ENCODE data around the gene ACOT8.
"Not testable (repeated sequence)": the region's sequence is repeated elsewhere in the genome, so short reads cannot be mapped to it uniquely, and the experiment has no call there.

The ACOT8 gene

DNA sequence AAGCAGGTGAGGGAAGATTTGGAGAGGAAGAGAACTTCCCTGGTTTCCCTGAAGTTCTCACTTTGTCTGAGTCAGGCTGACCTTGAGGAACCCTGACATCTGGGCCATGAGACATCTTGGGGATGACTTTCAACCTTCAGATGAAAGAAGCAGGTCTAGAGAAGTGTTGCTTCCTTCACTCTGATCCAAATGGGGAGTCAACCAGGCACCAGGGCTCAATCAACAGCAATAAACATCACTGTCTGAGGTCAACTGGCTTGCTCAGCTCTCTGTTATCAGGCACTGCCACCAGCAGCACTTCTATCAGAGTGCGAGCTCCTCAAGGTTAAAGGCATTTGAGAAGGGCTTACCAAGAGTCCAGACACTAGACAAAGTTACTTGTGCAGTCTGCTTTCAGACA lies 6.3 kb downstream of the ACOT8 start:
- DNase-seq: no peak

DNA sequence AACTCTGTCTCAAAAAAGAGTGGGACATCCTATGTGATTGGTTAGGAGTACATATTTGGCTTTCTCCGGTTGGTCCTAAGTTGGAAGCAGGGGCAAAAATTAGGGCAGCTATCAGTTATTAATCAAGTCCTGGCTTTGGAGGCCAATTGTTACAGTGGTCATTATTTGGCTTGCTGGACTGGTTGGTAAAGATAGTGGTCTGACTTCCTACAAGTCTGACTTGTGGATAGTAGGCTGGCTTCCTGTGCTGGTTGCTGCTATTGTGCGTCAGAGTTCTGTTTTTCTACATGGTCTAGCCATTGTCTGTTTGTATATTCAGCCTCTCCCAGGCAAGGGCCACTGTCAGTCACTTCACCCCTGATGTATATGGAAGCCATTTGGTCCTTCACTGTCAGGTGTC lies 7.0 kb downstream of the ACOT8 start:
- DNase-seq: no peak

DNA sequence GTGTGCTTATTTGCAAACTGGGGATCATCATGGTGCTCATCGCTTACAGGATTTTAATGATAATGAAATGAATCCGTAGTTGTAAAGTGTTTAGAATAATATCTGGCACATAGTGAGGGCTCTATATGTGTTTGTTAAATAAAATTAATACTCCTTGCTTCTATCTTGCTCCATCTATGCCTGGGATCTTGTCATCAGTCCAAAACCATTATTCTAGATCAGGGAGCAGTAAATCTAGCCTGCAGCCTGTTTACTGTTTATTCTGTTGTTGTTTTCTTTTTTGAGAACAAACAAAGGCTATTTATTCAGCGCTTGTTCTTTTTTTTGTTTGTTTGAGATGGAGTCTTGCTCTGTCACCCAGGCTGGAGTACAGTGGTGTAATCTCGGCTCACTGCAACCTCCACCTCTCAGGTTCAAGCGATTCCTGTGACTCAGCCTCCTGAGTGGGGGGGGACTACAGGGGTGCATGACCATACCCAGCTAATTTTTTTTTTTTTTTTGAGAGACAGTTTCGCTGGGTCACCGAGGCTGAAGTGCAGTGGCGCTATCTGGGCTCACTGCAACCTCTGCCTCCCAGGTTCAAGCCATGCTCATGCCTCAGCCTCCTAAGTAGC lies 8.1 kb downstream of the ACOT8 start:
- no peak for DNase-seq

DNA sequence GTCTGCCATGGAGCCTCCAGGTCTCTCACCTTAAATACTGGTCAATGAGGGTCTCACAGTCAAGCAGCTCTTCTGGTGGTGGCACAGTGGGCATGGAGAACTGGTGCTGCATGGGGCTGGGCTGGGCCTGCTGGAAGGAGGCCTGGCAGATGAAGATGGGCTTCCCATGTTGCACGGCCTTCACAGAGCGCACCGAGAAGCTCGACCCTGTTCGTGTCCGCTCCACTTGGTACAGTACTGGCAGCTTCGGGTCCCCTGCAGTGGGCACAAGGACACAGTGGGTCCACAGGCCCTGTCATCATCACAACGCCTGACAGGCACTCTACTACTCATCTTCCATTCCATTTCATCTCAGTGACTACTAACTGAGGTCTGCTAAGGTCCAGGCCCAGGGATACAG lies 8.8 kb downstream of the ACOT8 start:
- no peak for DNase-seq

DNA sequence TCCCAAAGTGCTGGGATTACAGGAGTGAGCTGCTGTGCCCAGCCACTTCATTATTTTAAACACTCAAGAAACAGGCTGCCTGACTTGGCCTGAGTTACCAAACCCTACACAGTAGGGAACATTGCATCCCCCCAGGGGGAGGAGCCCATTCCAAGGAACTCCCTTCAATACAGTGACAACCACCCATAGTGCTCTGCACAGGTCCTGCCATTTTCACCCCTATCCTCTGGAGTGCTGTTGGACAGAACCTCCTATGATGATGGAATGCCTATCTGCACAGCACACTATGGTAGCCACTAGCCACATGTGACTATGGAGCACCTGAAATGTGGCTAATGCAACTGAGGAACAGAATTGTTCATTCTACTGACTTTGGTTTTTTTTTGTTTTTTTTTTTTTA lies 11.7 kb downstream of the ACOT8 start:
- no peak for DNase-seq

DNA sequence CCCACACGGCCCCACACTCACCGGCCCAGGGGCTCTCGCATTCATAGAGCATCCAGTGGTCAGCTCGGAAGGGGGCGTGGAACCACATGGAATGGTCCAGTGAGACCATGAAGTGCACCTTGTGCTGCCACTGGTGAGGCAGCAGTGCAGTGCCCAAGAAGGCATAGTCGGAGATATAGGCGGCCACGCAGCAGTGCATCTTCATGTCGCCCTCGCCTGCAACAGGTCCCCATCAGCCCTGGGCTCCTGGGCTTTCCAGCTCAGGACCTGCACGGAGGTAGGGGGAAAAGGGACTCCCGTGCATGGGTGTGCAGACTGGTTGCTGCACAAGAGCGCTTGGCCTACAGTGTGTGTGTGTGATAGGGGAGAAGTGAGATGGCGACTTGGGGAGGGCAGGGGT lies 13.7 kb downstream of the ACOT8 start:
- DNase-seq: no peak

DNA sequence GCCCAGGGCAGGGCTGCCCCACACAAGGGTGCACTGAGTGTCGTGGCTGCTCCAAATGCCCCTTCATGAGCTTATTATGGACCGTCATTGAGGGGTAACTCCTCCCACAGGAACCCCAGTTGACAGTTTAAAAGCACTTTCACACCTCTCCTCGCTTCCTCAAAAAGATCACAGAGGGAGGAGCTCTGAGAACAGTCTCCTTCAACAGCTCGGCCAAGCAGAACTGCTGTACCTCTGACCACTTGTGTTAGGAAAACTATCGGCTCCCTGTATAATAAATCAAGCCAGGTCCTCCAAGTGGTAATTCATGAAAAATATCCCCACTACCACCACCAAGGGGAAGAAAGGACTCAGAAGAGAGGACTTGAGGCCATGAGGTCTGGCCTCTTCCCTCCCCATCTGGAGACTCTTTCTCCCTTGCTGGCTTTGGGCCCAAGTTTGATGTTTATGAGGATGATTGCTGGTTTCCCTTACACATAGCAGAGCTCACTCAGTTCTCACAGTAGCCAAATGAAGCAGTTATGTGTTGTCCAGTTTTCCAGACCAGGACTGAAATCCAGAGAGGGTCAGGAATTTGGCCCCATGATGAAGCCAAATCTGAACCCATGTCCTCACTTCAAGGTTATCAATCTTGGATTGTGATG lies 14.9 kb downstream of the ACOT8 start:
- DNase-seq: no peak

DNA sequence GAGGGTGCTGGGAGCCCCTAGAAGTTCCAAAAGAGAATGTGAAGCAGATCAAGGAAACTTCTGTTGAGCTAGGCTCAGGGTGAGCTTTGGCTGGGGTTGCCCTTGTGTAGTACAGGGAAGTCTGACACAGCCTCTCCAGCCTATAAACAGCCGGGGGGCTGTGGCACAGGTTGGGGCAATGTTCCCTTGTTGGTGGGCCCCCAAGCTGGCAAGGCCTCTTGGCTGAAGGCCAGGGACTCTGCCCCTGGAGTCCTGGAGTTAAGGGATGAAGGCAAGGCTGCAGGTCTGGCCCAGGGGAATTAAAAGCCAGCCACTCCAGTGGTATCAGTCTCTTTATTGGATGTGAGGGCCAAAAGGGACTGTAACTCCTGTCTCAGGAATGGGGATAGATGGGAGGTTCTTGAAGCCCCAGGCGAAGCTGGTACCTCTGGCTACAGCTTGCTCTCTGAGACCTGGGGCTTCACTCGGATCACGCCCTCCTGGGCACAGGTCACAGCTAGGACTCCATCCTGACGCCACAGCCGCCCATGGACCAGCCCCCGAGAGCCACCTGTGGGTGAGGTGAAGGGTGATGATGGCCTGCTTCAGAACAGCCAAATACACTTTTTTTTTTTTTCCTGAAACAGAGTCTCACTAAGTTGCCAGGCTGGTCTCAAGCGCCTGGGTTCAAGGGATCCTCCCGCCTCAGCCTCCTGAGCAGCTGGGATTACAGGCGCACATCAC lies 15.6 kb downstream of the ACOT8 start:
- no peak for DNase-seq

DNA sequence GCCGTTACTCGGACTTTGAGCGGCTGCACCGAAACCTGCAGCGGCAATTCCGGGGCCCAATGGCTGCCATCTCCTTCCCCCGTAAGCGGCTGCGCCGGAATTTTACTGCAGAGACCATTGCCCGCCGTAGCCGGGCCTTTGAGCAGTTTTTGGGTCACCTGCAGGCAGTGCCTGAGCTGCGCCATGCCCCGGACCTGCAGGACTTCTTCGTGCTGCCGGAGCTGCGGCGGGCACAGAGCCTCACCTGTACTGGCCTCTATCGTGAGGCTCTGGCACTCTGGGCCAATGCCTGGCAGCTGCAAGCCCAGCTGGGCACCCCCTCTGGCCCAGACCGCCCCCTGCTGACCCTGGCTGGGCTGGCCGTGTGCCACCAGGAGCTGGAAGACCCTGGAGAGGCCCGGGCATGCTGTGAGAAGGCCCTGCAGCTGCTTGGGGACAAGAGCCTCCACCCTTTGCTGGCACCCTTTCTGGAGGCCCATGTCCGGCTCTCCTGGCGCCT lies 16.4 kb downstream of the ACOT8 start:
- no peak for DNase-seq

DNA sequence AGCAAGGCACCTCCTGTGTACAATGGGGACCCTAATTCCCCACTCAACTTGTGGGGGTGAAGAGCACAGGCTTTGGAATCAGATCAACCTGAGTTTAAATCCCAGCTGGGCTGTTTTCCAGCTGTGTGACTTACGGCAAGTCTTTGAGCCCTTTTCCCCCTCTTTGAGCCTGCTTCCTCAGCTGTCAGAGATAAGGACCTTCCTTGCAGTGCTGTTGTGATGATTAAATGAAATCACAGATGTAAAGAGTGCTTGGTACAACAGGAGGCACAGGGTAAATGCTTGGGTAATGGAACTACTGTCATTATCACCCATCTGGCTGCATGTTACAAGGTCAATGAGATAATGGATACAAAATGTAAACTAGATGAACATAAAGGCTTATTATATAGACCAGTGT lies 20.4 kb downstream of the ACOT8 start:
- DNase-seq: no peak

DNA sequence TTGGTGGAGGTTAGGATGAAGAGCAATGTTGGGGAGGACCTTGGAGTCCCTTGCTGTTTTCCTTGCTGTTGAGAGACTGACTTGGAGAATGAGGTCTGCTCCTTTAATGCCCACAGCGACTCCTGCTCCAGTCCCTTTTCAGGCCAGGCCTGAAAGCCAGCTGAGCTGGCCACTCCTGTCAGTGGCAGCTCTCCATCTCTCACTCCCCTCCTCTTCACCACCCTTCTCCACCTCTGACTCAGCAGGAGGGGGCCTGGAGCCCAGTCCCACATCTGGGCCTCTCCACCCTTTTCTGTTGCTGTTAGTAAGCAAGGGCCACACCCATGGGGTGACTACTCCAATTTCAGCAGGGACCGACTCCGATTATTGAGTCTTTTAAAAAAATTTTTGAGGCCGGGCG lies 21.4 kb downstream of the ACOT8 start:
- no peak for DNase-seq

DNA sequence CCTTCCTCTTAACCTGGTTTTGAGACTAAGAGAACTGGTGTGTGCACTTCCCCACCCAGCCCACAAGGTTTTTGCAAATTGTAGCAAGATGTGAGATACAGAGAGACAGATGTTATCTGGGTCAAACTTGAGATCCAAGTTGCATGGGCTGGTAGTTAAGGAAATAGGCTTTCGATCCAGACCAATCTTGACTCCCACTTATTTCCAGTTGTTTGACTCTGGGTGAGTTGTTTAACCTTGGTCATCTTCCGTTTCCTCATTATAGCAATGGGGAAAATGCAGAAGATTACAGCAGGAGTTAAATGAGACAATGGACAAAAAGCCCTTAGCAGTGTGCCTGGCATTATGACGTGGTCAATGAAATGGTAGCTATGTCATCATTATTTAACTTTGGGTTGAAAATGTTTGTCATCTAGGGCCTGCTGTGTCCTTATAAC lies 21.8 kb downstream of the ACOT8 start:
- DNase-seq: no peak

DNA sequence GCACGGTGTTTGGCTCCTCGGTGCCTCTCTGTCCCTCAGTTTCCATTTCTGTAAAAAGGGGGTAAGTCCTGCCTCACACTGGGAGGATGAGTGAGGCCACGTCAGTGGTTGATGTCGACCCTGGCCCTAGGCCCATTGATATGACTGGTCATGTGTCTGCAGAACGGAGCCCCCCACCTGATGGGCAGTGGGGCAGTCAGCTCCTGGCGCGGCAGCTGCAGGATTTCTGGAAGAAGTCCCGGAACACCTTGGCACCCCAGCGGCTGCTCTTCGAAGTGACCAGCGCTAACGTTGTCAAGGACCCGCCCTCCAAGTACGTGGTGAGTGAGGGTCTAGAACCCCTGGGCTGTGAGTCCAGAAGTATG lies 22.4 kb downstream of the ACOT8 start:
- DNase-seq: no peak

DNA sequence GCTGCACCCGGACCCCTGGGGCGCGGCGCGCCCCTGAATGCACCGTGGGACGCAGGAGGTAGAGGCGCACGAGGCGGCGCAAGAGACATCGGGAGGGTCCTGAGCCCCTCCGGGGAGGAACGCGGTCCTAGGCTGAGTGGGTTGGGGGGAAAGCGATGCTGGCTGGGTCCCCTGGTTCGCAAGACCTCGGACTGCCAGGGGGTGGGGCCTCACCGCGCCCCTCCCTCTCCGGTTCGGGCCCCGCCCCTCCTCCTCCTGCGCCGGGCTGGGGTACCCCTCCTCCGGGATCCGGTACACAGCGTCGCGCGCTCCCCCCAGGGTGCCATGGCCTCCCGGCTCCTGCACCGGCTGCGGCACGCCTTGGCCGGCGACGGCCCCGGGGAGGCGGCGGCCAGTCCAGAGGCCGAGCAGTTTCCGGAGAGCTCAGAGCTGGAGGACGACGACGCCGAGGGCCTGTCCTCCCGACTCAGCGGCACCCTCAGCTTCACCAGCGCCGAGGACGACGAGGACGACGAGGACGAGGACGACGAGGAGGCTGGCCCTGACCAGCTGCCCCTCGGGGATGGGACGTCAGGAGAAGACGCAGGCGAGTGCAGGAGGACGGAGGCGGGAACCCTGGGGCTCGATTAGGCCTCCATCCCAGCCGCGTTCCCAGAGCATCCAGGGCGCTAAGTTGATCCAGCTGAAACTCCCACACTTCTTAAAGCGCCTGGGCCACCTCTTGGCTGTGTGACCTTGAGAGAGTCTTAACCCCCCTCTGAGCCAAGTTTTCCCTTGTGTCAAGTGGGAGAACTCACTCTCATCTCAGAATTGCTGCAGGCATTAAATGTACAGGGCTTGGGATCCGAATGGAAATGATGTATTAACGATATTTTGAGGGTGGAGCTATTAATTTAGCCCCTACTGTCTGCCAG lies 23.1 kb downstream of the ACOT8 start:
- DNase-seq: peak; percentile 71

DNA sequence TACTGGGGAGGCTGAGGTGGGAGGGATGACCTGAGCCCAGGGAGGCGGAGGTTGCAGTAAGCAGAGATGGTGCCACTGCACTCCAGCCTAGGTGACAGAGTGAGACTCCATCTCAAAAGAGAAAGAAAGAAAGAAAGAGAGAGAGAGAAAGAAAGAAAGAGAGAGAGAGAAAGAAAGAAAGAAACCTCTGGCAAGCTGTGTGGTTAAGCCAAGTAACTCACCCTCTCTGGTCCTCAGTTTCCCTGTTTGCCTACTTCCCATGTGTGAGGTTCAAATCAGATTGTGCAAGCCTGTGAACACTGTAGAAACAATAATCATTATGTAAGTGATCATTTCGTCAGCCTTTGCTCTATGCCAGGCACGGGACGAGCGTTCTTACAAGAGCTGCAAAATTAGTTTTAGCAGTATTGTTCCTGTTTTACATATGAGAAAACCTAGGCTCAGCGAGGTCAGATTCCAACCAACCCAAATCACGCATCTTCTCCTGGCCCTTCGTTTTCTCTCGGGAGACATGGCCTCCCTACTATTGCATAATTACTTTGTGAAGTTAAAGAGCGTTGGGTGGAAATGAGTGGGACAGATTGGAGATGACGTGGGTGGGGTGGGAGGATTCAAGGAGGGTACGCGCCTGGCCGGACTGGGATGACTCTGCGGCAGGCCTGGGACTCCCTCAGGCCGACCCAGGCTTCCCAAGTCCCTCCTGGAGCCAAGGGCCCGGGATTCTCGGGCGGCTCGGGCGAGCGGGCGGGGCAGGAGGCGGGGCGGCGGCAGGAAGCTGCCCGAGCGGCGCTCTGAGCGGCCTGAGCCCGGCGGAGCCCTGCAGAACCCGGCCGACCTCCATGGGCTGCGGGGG lies 23.9 kb downstream of the ACOT8 start, which contains the start of gene SNX21:
TSS of gene SNX21 (plus strand) at position 770 of the 853 bp plus-strand sequence. CDS start 121 bp downstream, outside the sequence.
- DNase-seq: peak; percentile 81

DNA sequence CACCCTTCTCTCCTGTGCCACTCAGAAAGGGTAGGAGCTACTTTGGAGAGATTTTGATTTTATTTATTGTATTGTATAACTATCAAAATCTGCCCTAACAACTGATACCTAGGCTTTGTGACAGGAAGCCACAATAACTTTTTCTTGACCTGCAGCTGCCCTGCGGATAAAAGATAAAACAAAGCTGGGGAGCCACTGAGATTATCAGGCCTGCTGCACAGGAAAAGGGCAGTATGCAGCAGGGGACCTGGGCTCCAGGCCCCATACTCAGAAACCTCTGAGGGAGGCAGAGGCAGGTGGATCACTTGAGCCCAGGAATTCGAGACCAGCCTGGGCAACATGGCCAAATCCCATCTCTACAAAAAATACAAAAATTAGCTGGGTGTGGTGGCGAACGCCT lies 24.6 kb downstream of the ACOT8 start:
- DNase-seq: no peak

DNA sequence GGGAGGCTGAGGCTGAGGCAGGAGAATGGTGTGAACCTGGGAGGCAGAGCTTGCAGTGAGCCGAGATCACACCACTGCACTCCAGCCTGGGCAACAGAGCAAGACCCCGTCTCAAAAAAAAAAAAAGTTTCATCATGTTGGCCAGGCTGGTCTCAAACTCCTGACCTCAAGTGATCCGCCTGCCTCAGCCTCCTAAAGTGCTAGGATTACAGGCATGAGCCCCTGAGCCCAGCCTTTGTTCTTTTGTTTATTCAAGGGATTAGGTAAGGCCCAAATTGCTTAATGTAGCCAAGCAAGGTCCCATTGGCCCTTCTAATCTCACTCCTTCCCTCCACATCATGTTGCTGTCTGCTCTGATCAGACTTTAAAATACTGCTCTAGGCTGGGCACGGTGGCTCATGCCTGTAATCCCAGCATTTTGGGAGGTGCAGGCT lies 27.5 kb downstream of the ACOT8 start:
- DNase-seq: not testable (repeated sequence)

DNA sequence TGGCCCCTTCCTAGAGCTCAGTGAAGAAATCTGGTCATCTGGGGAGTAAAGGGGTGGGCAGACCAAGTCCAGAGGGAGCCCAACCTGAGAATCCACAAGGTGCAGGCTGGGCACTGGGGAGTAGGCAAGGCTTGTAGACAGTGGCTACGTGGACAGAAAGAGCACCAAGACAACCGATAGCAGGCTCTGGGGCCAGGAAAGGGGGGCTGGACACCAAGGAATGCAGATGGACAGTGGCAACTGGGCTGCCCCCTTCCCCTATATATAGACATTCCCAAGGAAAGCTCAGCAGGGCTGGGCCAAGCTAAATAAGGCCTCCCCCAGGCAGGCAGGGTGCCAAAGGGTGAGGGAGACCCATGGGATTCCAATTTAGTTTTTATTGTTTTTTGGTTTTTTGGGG lies 28.6 kb downstream of the ACOT8 start:
- no peak for DNase-seq

DNA sequence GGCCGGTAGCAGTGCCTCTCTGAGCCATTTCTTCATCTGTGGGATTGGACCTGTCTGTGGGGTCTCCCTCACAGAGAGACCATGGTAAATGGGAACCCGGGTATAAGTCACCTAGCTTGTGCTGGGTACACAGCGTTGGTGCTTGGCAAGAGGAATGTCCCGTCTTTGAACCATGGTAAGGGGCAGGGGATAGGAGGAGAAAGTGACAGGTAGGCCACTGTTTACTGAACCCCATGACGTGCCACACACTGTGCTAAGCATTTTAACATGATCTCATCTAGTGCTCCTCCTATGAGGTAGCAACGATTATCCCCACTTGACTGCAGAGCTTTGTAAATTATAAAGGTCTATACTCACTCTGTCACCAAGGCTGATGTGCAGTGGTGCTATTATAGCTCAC lies 29.5 kb downstream of the ACOT8 start:
- no peak for DNase-seq

DNA sequence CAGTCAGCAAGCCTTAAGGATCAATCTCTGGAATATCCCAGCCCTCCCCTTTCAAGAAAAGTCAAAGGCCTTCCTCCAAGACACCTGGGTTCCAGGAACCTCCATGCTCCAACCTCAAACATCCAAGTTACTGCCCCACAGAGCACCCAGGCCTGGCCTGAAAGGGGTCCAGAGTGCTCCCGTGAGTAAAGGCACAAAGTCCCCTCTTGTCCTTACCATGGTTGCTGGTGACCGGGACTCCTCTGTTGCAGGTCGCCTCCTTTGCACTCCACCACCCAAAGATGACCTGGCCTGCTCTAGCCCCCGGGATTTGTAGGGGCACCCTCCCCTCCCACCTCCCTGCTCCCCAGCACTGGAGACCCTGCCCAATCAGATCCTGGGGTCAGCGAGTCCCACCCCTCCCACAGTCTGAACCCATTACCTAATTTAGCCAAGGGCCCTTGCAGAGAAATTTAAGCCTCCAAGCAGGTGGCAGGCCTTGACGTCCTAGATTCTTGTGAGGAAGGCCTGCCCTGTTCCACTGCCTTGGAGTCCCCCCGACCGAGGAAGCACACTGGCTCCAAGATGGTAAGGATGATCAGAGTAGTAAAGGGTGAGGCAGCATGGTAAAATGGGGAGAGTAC lies 30.1 kb downstream of the ACOT8 start, which contains the start of gene TNNC2:
TSS of gene TNNC2 (minus strand) at position 283 of the 623 bp plus-strand sequence. CDS start at position 219, 64 bp downstream.
- no peak for DNase-seq

DNA sequence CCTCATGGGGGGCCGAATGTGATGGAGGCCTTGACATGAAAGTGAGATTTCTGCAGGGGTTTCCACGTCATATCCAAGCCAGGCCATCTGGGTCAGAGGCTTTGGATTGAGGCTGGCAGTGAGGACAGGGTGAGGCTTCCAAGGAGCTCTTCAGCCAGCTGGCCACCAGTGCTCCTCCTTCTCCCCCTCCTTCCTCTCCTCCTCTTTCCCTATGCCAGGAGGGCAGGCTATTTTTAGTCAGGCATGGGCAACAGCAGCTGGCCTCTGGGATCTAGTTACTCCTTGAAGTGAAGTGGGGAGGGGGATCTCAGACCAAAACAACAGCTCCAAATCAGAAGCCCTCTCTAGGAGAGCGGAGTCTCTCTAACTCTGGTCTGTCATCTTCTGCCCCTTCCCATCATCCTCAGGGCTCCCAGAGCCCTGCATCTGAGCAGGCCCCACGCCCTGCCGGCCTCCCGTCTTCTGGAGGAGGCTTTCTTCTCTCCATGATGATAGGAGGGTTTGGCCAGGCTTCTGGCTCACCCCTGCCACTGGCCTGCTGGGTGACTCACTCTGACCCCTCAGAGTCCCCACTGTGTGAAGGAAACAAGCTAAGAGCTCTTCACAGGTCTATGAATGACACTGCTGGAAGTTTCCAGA lies 30.7 kb downstream of the ACOT8 start:
- no peak for DNase-seq
